NCI-H524 treated with DMSO at 0.1 percent for 48 hours (cell line): ENCODE measurements around the gene SLC16A9.

Source experiments
- DNase-seq: peaks from one replicate; lab custom pipeline; 2025; lab: John Stamatoyannopoulos, UW

Gene SLC16A9

GRCh38 chr10:59719374-59719773 is 9.7 kb upstream of the SLC16A9 start:
- DNase-seq = no peak

- DNase-seq = no peak
Observed at GRCh38 chr10:59718257-59718656, 8.6 kb upstream of the SLC16A9 start.

GRCh38 chr10:59713196-59713821 is 3.7 kb upstream of the SLC16A9 start:
- no peak for DNase-seq

- no peak for DNase-seq
Observed at GRCh38 chr10:59711871-59712494, 2.3 kb upstream of the SLC16A9 start.

- DNase-seq = no peak
Observed at GRCh38 chr10:59708816-59709394, 745 bp downstream of the SLC16A9 start.

GRCh38 chr10:59706851-59707797 is 2.5 kb downstream of the SLC16A9 start:
- no peak for DNase-seq

- DNase-seq = no peak
Observed at GRCh38 chr10:59705931-59706330, 3.7 kb downstream of the SLC16A9 start.

- no peak for DNase-seq
Observed at GRCh38 chr10:59704630-59705029, 5.0 kb downstream of the SLC16A9 start.

- DNase-seq = no peak
Observed at GRCh38 chr10:59702347-59702746, 7.3 kb downstream of the SLC16A9 start.

- DNase-seq = no peak
Observed at GRCh38 chr10:59700709-59701108, 8.9 kb downstream of the SLC16A9 start.

GRCh38 chr10:59698326-59698725 is 11.3 kb downstream of the SLC16A9 start:
- DNase-seq = no peak

GRCh38 chr10:59695637-59696036 is 14.0 kb downstream of the SLC16A9 start:
- DNase-seq = no peak

- DNase-seq = no peak
Observed at GRCh38 chr10:59694936-59695335, 14.7 kb downstream of the SLC16A9 start.

- no peak for DNase-seq
Observed at GRCh38 chr10:59692113-59692512, 17.5 kb downstream of the SLC16A9 start.

GRCh38 chr10:59688921-59689351 is 20.7 kb downstream of the SLC16A9 start:
- no peak for DNase-seq

GRCh38 chr10:59687657-59688056 is 22.0 kb downstream of the SLC16A9 start:
- DNase-seq = no peak

- DNase-seq = no peak
Observed at GRCh38 chr10:59684006-59684405, 25.6 kb downstream of the SLC16A9 start.

GRCh38 chr10:59682986-59683937 is 26.4 kb downstream of the SLC16A9 start:
- no peak for DNase-seq

GRCh38 chr10:59680199-59680598 is 29.5 kb downstream of the SLC16A9 start:
- no peak for DNase-seq

- DNase-seq = no peak
Observed at GRCh38 chr10:59678884-59679301, 30.8 kb downstream of the SLC16A9 start.

- no peak for DNase-seq
Observed at GRCh38 chr10:59677253-59677831, 32.3 kb downstream of the SLC16A9 start.
